Right renal pelvis (tissue), 4 donors: Measurements from ENCODE around the gene RFLNA. TPM values are rescaled to one million over a fixed set of nuclear protein-coding genes. Genes with fewer than 3 reads are reported as not detected.
"Not testable (repeated sequence)": the region's sequence is repeated elsewhere in the genome, so short reads cannot be mapped to it uniquely, and the experiment has no call there.

Experiments
- DNase-seq, 4 donors: peaks; one replicate each; pipeline ENCODE4 v3.0.0-alpha.2; 2013; ENCODE audit warnings: low read depth in 4 of 4, low spot score in 3 of 4, missing footprints in 1 of 4
- polyA plus RNA-seq, 4 donors: library from polyadenylated mRNA; unstranded; fragments of 120-200 nt; gene quantifications; one replicate each; pipeline ENCODE4 v1.2.1, GENCODE V29; 2013; ENCODE audit not compliant: insufficient read length in 4 of 4

Gene RFLNA
- polyA plus RNA-seq, 4 donors, result 6.1 to 8.6 (median 7.5) TPM

DNA sequence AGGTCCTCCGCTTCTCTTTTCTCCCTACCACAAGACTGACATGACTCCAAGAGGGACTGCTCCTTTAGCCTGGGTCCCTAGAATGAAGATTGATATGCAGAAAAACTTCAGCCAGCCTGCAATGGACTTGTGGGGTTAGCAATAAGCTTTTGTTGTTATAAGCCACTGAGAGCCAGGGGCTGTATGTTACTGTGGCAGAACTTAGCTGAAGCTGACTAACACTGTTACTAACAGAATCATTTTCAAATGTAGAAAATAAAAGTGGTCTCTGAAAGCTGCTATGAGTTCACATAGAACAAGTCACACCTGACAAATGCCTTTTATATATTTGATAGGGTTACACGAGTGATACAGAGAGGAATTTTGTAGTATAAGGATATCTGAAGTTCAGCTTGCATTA is 13.6 kb upstream of the RFLNA start:
- DNase-seq, result no peak

DNA sequence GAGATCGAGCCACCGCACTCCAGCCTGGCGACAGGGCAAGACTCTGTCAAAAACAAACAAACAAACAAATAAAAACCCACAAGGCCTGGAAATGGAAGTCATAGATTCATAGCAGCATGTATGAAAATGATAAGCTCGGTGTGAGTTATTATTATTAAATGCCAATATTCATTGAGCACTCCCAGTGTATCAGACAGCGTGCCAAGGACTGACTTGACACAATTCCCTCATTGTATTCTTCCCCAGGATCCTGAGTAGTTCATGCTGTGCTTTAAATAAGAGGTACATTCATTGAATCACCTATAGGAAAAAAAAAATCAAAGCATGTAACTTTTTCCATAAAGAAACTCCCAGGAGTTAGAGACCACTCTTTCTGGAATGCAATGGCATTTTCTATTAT is 12.6 kb upstream of the RFLNA start:
- DNase-seq, result no peak

DNA sequence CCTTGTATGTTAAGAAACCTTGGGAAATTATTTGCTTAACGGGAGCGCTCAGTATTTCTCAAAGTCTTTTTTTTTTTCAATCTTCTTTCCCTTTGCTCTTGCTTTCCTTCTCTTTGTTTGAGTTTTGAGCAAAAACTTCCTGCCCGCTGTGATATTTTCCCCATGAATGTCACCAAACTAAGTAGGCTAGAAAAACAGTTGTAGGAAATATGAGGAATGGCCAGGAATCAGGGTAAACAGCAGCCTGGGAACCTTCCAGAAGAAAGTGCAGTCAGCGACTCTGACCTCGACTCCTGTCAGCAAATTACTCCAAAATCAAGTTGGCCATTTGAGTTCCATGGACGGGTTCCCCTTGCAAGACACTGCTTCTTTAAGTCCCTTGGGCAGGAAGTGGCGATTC is 11.6 kb upstream of the RFLNA start:
- DNase-seq, result no peak

DNA sequence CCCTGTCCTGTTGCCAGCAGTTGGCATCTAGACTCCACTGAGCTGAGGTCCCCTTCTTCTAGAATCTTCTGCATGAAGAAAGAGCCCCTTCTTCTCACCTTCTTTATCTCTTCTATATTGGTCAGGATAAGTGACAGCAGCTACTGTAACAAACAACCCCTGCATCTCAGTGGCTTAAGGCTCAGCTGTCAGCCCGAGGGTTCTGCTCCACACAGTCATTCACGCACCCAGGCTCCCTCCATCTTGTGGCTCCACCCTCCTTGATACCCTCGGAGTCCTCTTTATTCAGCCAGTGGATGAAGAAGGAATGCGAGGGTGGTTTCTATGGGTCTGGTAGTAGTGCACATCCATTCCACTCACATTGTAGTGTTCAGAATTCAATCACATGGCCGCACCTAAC is 10.5 kb upstream of the RFLNA start:
- DNase-seq, result no peak

DNA sequence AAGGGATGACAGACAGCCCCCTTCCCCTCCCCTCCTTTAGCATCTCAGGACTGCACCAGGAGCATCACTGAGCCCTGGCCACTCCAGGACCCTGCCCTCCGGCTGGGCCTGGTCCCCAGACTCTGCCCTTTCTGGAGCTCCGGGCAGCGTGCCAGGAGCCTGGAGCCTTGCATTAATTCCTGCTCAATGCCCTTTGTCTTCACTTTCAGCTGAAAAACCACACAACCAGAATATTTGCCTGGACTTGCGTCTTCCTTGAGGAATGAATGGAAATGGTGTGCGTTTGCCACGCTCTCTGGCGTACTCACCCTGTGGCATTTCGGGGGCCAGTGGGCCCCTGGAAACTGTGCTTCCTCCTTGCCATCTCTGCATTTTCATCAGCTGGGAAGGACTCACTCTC is 8.5 kb upstream of the RFLNA start:
- no peak for DNase-seq

DNA sequence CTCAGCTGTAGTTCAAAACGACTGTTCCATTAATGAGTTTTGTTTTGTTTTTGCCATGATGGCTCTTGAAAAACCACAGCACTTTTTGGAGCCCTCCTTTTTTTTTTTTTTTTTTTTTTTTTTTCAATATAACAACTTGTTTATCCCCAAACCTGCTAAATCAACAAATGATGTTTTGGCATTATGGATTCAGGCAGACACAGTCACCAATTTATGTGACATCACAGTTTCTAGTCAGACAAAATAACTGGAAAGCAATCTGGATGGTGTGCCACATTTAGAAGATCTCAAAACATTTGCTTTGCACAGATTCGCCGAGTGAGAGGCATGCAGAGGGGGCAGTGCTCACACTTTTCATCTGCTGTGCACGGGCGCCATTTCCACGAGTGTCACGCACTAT is 7.9 kb upstream of the RFLNA start:
- no peak for DNase-seq

DNA sequence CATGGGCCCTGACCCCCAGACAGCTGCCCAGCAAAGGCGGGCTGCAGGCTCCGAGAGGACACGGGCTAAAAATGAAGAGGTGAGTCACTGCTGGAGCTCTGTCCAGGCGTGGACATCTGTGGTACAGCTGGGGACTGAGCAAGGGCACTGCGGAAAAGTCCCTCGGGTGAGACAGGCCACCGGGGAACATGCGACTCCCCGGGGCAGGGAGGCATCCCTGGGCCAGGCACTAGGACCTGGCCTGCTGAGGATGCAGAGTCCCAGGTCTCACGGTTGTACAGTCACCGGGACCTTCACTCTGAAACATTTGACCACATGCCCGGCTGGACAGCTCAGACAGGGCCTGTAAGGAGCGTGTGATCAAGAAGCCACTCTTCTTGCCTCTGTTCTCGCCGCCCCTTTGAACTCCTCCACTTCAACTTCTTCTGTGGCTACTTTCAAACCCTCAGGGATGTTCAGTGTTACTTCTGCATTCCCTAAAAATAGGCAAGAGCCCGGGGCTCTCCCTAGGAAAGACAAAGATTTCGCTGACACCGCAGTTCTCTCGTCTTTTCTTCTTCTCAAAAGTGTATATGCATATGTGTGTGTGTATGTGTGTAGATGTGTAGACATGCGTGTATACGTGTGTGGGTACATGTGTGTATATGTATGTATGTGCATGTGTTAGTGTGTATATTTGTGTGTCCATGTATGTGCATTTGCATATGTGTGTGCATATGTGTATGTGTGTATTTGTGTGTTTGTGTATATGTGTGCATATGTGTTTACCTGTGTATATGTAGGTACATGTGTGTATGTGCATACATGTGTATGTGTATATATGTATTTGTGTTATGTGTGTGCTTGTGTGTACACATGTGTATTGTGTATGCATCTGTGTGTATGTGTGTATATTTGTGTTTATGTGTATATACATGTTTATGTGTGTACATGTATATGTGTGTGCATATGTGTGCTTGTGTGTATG is 5.0 kb upstream of the RFLNA start:
- no peak for DNase-seq

DNA sequence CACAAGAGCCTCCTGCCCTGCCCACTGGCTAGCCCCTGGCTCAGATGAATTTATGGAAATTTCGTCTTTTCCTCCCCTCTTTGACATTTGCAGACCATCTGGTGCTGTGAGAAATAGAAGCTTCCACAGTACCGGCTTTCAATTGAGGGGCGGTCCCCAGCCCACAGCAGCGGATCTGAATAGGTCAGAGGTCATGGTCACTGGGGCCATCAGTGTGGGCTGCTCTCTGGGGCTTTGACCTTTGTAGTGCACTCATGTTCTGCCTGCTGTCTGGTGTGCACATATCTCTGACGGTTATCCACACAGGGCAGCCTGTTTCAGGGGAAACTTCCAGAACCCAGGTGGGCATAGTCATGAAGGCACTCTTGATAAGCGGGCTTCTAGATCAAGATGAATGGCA is 2.5 kb upstream of the RFLNA start:
- no peak for DNase-seq

DNA sequence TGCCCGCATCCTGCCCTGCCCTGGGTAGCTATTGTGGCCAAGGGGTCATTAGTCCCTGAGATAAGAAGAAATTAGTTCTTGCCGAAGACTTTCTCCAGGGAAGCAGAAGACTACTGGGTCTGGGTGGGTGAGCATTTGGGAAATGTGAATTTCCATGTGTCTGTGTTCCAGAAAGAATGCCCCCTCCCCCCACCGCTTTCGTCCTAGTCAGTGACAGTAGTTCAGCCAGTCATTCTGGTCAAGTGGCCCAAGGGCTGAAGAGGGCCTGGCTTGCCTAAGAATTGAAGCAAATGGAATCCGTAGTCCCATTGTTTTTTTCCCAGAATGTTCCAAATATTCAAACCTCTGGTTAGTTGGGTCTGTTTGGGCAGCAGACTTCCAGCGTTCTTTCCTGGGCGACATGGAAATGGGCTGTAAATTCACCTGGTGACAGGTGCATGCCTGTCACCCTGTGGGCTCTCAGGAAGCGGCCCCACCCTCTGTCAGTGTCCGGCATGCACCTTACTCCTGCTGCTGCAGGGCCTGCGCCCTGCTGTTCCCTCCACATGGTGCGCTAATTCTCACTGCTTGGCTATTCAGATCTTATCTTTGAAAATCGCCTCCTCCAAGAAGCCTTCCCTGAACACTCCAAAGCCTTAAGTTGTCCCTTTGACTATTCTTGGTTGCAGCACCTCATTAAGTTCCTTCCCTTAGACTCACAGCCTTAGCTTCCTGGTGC is 1.4 kb upstream of the RFLNA start:
- DNase-seq, result no peak

DNA sequence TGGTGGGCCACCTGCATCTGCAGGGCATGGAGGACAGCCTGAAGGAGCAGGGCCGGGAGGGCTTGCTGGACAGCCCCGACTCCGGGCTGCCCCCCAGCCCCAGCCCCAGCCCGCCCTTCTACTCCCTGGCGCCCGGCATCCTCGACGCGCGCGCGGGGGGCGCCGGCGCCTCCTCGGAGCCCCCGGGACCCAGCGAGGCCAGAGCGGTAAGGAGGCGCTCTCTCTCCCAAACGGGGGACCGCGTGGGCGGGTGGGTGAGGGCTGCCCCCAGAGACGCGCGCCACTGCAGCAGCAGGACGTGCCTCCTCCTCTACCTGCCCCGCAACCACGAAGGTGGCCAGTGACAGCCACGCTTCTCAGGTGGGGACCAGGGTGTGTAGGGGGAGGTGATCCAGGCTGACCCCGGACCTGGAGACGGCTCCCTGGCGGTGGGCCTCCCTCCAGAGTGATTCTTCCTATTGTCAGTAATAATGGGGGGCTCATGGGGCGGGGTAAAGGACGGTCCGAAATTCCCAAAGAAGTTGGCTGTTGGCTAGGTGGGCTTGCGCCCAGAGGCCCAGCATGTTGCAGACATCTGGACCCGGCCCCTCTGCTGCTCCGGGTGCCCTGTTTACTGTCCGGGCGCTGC is 652 bp downstream of the RFLNA start:
- no peak for DNase-seq

DNA sequence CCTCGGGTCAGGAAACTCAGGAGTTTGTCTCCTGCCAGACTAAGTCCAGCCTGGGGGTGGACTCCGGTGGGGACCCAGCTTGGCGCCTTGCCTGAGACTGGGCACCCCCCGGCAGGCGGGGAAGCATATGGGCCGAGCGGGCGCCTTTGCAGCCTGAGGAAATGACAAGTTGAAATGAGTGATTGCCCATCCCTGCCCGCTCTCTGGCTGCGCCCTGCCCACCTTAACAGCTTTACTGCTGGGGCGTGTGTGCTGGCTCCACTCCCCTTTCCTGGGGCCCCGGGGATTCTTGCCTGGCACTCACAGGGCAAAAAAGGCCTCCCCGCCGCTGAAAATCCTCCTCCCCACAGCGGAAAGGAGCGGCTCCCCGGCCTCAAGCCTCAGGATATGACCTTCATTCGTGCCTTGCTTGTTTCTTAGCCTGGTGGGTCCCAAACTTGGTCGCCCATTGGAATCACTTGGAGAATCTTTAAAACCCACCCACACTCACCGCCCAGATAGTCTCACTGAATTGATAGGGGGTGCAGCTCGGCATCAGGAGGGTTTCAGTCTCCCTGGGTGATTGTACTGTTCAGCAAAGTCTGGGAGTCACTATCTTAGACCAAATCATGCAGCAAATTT is 1.5 kb downstream of the RFLNA start:
- no peak for DNase-seq

DNA sequence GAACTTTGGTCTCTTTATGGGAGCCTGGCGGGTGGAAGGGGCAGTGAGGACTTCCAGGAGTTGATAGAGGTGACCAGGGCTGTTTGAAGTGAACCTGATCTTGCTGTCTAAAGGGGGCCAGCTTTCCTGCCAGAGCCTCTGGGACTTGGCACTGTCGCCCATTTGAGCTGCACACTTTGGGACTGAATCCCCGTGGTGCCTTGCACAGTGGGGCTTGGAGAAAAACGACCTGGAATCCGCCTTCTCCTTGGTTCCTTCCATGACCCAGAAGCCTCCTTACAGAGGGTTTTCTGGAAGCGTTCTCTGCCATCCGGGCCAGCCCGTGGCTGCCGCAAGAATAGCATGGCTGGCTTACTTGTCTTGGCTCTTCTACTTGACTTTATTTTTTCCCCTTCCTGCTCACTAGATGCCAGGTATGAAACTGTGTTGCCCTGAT is 2.0 kb downstream of the RFLNA start:
- DNase-seq, result no peak

DNA sequence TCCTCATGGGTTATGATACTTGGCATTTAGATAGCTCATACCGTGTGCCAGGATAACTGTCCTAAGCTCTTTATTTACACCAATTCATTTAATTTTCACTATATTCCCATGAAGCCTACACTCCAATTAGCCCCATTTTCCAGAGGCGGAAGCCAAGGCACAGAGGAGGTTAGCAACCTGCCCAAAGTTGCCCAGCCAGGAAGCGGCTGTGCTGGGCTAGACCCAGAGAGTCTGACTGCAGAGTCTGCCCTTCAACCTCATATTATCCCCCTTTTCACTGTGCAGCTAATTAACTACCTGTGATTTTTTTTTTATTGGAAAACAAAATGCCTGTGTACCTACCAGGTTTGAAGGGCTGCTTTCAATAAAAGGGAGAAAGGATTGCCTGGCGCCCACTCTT is 2.5 kb downstream of the RFLNA start:
- no peak for DNase-seq

DNA sequence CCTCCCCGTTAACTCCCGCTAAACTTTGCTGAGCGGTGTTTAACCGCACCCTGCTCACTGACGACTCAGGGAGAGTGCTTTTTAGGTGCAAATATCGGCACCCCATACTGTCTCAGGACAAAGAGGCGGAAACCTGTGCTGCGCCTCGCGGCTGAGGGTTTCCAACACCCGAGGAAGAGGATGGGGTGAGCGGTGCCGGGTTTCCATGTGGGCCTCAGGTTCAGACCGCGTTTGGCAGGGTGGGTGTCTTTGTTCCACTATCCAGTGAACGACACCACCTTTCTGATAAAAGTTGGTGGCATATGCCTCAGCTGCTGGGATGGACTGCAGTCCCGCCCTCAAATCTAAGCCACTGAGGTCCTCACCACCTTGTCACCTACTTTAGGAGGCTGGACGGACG is 3.0 kb downstream of the RFLNA start:
- DNase-seq, result no peak

DNA sequence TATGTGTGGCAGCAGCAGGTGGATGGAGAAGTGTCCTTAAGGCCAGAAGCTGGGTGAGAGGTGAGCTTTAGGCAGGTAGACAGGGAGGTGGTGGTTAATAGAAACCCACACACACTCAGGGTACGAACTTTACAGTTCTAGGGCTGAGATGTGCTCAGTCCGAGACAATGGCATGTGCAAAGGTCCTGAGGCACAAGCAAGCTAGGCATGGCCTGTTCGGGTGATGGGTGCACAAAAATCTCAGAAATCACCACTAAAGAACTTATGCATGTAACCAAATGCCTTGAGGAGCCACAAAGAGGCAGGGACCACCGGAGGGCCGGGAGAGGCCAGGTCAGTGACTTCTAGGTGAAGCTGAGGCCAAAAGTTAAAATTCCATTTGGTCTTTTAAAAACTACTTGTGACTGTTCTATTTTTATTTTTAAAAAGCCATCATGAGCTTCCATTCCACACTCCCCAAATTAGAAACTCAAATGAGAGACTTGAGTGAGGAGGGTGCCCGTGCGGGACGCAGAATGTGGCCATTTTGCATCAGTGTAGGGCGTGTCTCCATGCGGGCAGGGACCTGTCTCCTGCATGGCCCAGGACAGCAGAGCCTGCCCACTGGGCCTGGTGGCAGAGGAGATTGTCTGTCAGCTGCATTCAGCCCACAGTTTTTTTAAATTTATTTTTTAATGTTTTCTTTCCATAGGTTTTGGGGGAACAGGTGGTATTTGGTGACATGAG is 4.0 kb downstream of the RFLNA start:
- no peak for DNase-seq

DNA sequence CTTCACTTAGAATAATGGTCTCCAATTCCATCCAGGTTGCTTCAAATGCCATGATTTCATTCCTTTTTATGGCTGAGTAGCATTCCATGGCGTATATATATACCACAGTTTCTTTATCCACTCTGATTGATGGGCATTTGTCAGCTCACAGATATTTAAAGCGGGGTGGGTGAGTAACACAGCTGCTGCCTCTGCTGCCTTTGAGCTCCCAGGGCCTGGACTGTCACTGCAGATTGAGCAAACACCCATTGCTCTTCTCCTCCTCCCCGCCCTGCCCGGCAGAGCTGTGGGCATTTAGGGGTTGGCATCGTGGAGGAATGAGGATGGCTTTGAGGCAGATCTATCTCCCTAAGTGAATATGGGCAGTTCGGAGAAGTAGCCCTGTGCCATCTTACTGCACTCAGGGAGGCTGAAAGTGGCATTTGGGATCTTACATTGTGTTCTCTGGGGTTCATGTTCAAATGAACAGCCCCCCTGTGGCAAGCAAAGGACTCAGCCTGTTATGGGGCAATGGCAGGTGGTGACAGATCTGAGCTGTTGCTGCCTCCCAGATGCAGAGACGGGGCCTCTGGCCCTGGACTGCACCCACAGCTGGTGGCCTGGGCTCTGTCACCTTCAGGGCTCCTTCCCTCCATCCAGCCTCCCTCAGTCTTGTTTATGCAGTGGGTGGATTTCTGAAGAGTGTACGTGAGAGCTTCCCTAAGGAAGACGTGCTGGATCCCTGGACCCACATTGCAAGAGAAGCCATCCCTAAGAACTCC is 4.9 kb downstream of the RFLNA start:
- no peak for DNase-seq

DNA sequence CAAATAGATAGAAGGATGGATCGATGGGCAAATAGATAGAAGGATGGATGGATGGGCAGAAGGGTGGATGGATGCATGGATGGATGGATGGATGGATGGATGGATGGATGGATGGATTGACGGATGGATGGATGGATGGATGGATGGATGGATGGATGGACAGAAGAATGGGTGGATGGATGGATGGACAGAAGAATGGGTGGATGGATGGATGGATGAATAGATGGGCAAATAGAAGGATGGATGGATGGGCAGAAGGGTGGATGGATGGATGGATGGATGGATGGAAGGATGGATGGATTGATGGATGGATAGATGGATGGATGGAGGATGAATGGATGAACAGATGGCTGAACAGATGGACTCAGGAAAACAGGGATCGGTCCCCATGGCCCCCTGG is 5.8 kb downstream of the RFLNA start:
- not testable (repeated sequence) for DNase-seq

DNA sequence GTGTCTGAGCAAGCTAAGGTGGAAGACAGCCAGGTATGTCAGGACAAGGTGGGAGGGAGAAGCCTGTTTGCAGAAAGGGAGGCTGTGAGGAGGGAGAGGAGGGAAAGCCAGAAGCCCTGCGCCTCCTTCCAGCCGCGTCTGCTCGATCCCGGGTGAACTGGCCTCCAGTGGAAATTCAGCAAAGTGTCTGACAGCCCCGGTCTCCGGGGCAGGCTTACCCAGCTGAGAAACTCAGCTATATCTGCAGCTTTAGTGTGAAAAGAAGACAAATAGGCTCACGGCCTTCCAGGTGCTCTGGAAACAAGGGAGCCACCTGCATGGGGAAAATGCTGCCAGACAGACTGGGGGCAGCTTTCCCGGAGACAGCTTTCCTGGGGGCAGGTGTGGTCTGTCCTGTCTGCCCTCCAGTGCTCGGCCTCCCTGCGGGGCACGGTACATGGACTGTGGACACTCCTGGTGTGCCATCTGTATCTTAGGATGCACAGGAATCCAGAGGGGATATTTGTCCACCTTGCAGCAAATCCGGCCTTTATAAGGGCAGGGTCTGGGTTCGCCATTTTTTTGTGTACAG is 6.3 kb downstream of the RFLNA start:
- DNase-seq, result no peak

DNA sequence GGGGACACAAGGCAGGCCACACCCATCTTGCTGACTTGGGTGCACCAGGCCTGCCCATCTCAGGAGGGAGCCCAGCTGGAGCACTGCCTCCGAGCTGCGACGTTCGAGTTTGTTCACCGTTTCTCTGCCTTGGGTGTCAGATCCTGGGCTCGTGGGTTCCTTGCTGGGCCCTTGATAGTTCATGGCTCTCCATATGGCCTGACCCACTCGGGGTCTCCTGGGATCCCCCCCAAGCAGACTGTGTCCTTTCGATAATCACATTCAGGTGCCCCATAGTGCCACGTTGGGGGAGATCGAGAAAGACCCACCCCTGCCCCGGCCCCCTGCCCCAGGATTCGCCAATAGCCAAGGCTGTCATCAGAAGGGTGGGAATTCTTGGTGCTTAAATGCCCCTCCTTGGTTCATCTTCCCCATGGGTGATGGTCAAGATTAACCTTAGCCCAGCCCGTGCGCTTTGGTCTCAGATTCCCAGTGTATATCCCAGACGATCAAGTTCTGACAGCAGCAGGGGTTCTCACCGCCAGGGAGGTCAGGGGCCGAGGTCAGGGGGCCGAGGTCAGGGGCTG is 7.4 kb downstream of the RFLNA start:
- no peak for DNase-seq
